ENCODE measurements around the gene ZNF470.
A peak's percentile ranks its signal among the peaks of the same experiment; 100 is the strongest.

The ZNF470 gene

DNA sequence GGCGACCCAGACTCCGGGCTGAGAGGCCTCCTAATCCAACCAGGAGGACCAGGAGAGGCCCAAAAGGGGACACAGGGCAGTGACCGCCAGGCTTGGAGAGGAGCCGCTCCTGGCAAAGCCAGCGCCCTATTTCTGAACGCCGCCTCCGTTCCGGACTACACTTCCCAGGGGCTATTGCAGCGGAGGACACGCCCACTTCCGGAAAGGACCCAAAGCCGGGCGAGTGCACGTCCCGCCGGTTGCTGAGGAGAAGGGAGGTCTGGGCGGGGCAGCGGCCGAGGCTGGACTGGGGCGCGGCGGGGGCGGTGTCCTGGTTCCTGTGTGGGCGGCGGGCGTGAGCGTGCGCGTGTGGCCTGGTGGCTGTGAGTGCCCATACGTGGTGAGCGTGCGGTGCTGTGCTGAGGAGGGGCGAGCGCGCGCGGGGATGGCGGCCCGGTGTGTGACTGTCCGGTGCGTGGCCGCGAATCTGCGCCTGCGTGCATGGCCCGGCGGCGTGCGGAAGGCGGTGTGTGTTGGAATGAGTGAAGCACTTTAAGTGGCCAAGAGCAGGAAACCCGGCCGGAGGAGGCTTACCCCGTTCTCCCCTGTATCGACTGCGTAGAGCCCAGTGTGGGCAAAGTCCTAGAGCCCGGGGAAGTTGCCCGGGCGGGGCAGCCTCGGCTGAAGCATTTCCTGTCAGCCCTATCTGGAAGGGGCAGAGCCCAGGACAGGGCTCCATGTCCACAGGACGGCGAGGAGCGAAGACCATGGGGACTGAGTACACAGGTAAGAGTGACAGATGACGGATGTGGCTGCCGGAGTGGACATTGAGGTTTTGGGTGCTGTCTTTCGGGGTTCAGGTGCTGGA is at the start of gene ZNF470:
Gene ZNF470 (plus strand): TSS at position 195 of the 847 bp plus-strand sequence. CDS start 2,844 bp downstream, outside the sequence.
- TF ChIP-seq, protein P1, sequence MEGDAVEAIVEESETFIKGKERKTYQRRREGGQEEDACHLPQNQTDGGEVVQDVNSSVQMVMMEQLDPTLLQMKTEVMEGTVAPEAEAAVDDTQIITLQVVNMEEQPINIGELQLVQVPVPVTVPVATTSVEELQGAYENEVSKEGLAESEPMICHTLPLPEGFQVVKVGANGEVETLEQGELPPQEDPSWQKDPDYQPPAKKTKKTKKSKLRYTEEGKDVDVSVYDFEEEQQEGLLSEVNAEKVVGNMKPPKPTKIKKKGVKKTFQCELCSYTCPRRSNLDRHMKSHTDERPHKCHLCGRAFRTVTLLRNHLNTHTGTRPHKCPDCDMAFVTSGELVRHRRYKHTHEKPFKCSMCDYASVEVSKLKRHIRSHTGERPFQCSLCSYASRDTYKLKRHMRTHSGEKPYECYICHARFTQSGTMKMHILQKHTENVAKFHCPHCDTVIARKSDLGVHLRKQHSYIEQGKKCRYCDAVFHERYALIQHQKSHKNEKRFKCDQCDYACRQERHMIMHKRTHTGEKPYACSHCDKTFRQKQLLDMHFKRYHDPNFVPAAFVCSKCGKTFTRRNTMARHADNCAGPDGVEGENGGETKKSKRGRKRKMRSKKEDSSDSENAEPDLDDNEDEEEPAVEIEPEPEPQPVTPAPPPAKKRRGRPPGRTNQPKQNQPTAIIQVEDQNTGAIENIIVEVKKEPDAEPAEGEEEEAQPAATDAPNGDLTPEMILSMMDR (IDR thresholded peaks at IDR 0.05; ENCODE audit: borderline replicate concordance, control extremely low read depth, extremely low read depth, insufficient read depth, missing control alignments), result no peak
- in situ Hi-C loops (cut with MboI; ENCODE audit: low sequenced_read_pairs, unreplicated experiment), result no loop called here
- DNase-seq (ENCODE audit: low spot score), result peak; percentile 96

- no peak for DNase-seq (ENCODE audit: low spot score)
- TF ChIP-seq, protein P1 (IDR thresholded peaks at IDR 0.05; ENCODE audit: borderline replicate concordance, control extremely low read depth, extremely low read depth, insufficient read depth, missing control alignments), result no peak
- in situ Hi-C loops (cut with MboI; ENCODE audit: low sequenced_read_pairs, unreplicated experiment), result no loop called here
Measured at GRCh38 chr19:56525214-56525860, 41.9 kb upstream of the ZNF470 start.

GRCh38 chr19:56537442-56537841 is 29.8 kb upstream of the ZNF470 start:
- TF ChIP-seq, protein P1 (IDR thresholded peaks at IDR 0.05; ENCODE audit: borderline replicate concordance, control extremely low read depth, extremely low read depth, insufficient read depth, missing control alignments), result no peak

GRCh38 chr19:56538254-56538760 is 29.0 kb upstream of the ZNF470 start:
- DNase-seq (ENCODE audit: low spot score), result peak; percentile 81
- TF ChIP-seq, protein P1 (IDR thresholded peaks at IDR 0.05; ENCODE audit: borderline replicate concordance, control extremely low read depth, extremely low read depth, insufficient read depth, missing control alignments), result no peak
- in situ Hi-C loops (cut with MboI; ENCODE audit: low sequenced_read_pairs, unreplicated experiment), result no loop called here

More at GRCh38 chr19:56537442-56537841, 29.8 kb upstream of the ZNF470 start:
- DNase-seq (ENCODE audit: low spot score), result no peak
- in situ Hi-C loops (cut with MboI; ENCODE audit: low sequenced_read_pairs, unreplicated experiment), result no loop called here

- in situ Hi-C loops (cut with MboI; ENCODE audit: low sequenced_read_pairs, unreplicated experiment), result no loop called here
- TF ChIP-seq, protein P1 (IDR thresholded peaks at IDR 0.05; ENCODE audit: borderline replicate concordance, control extremely low read depth, extremely low read depth, insufficient read depth, missing control alignments), result no peak
- DNase-seq (ENCODE audit: low spot score), result no peak
Measured at GRCh38 chr19:56538761-56539263, 28.5 kb upstream of the ZNF470 start, which contains the start of gene ZFP28. TSS of gene ZFP28 (plus strand) at chr19:56538948. CDS start at chr19:56539019, 71 bp downstream.

DNA sequence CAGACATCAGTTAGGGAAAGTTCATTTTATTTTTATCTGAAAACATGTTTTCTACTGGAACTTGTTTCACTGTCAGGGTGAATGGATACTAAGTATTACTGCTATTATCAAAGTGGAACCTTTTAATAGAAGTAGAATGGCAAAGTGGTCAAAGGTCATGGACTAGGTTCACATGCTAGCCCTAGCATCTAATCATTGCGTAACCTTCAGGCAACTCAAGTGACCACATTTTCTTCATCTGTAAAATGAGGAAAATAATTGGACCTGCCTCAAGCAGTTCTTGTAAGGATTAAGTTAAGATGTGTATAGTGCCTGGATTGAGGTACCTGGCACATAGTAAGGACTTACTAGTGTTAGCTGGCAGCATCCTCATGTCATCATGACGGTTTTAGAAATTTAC is 23.5 kb upstream of the ZNF470 start:
- in situ Hi-C loops (cut with MboI; ENCODE audit: low sequenced_read_pairs, unreplicated experiment), result no loop called here
- DNase-seq (ENCODE audit: low spot score), result no peak
- TF ChIP-seq, protein P1 (IDR thresholded peaks at IDR 0.05; ENCODE audit: borderline replicate concordance, control extremely low read depth, extremely low read depth, insufficient read depth, missing control alignments), result no peak

Measured in GM13976 (cell line).